Keratinocyte (primary cell): ENCODE results near the gene SPTBN5. TPM values are rescaled to one million over a fixed set of nuclear protein-coding genes. Genes with fewer than 3 reads are reported as not detected.

Experiments used
- DNase-seq: peaks from one replicate; pipeline ENCODE4 v3.0.0-alpha.2; 2011; ENCODE audit warnings: low read depth, missing footprints, low spot score
- FAIRE-seq: peaks from 2 replicates; lab custom pipeline; 2011; peaks lifted over from hg19 to GRCh38; lab: Jason Lieb, UNC
- H2AFZ ChIP-seq: 2 replicates; pipeline ENCODE4 v1.6.0; 2012; ENCODE audit warnings: low read length, control low read depth, inconsistent platforms; ENCODE audit not compliant: control insufficient read depth
- H3K27ac ChIP-seq: 2 replicates; pipeline ENCODE4 v1.5.1; 2011; ENCODE audit warnings: low read length; ENCODE audit not compliant: control insufficient read depth, insufficient read depth
- H3K27me3 ChIP-seq: 3 replicates; pipeline ENCODE4 v1.6.0; 2011; ENCODE audit warnings: low read length; ENCODE audit not compliant: control insufficient read depth, insufficient read depth; ENCODE audit errors: extremely low read depth
- H3K36me3 ChIP-seq, 2 experiments: 2 replicates in 1 of 2; 3 replicates in 1 of 2; pipeline ENCODE4 v1.5.1; 2011; ENCODE audit warnings: low read length in 2 of 2, mild to moderate bottlenecking in 1 of 2; ENCODE audit not compliant: control insufficient read depth in 2 of 2, insufficient read depth in 2 of 2; ENCODE audit errors: extremely low read depth in 1 of 2
- H3K4me1 ChIP-seq: 3 replicates; pipeline ENCODE4 v1.5.1; 2011; ENCODE audit warnings: low read length; ENCODE audit not compliant: control insufficient read depth, insufficient read depth; ENCODE audit errors: extremely low read depth
- H3K4me2 ChIP-seq: 3 replicates; pipeline ENCODE4 v1.6.0; 2011; ENCODE audit warnings: low read depth, low read length; ENCODE audit not compliant: control insufficient read depth, insufficient read depth; ENCODE audit errors: extremely low read depth
- H3K4me3 ChIP-seq, 3 experiments: fragments of 200-600 bp in 1 of 3; sonication (generic) in 1 of 3; 2 replicates in 2 of 3; 3 replicates in 1 of 3; pipeline ENCODE4 v1.5.1; 2011 to 2016; ENCODE audit warnings: low read length in 3 of 3, mild to moderate bottlenecking in 3 of 3, control low read depth in 2 of 3, inconsistent platforms in 1 of 3, low read depth in 1 of 3, mixed read lengths in 1 of 3, mixed run types in 1 of 3, moderate library complexity in 1 of 3; ENCODE audit not compliant: control insufficient read depth in 2 of 3, insufficient read depth in 2 of 3; ENCODE audit errors: extremely low read depth in 1 of 3
- H3K79me2 ChIP-seq: 2 replicates; pipeline ENCODE4 v1.6.0; 2012; ENCODE audit warnings: low read length; ENCODE audit not compliant: control insufficient read depth, insufficient read depth
- H3K9ac ChIP-seq: 3 replicates; pipeline ENCODE4 v1.6.0; 2011; ENCODE audit warnings: low read length; ENCODE audit not compliant: control insufficient read depth, insufficient read depth; ENCODE audit errors: extremely low read depth
- H3K9me1 ChIP-seq: 3 replicates; pipeline ENCODE4 v1.6.0; 2011; ENCODE audit warnings: low read length; ENCODE audit not compliant: control insufficient read depth, insufficient read depth; ENCODE audit errors: extremely low read depth
- H3K9me3 ChIP-seq: 2 replicates; pipeline ENCODE4 v1.5.1; 2012; ENCODE audit warnings: low read depth, low read length; ENCODE audit not compliant: control insufficient read depth
- H4K20me1 ChIP-seq: 3 replicates; pipeline ENCODE4 v1.6.0; 2011; ENCODE audit warnings: low read length; ENCODE audit not compliant: control insufficient read depth, insufficient read depth; ENCODE audit errors: extremely low read depth
- CTCF ChIP-seq, 3 experiments: IDR thresholded peaks in 1 of 3; conservative IDR thresholded peaks in 1 of 3; optimal IDR thresholded peaks in 1 of 3; 2 replicates in 2 of 3; 3 replicates in 1 of 3; pipeline versions ENCODE3 to v1.5.1; 2011; ENCODE audit warnings: low read length in 3 of 3, mild to moderate bottlenecking in 3 of 3, moderate library complexity in 2 of 3, control low read depth in 1 of 3, inconsistent platforms in 1 of 3; ENCODE audit not compliant: insufficient read depth in 2 of 3; ENCODE audit errors: extremely low read depth in 1 of 3
- EZH2 ChIP-seq: IDR thresholded peaks from one replicate; pipeline ENCODE4 v1.6.1; 2012; ENCODE audit warnings: inconsistent platforms, mild to moderate bottlenecking, low read length, moderate library complexity
- dilution Hi-C: fragments of 300-500 bp; cut with MboI; formaldehyde crosslinking; loops from one replicate; pipeline ENCODE4 v1.7.0; 2020; ENCODE audit warnings: low sequenced_read_pairs; ENCODE audit not compliant: extremely low pct_ligation_motif_present
- polyA plus RNA-seq, 5 experiments: library from polyadenylated mRNA; depleted of rRNA in 3 of 5; stranded (reverse) in 3 of 5; stranded (forward) in 1 of 5; unstranded in 1 of 5; fragments of >200 nt; gene quantifications; 1 replicate in 1 of 5; 2 replicates in 3 of 5; 3 replicates in 1 of 5; pipeline versions ENCODE4 v1.2.1 to v1.2.3, GENCODE V29; 2011 to 2012; ENCODE audit warnings: missing spikeins in 2 of 5, low read depth in 1 of 5, low replicate concordance in 1 of 5

Gene SPTBN5
- polyA plus RNA-seq, 1 donor (not counting 4 experiments of a cell fraction or from before 2014, with no cell fraction given): 0.66 TPM

- H3K79me2 ChIP-seq: no peaks in the 10 kb centered on the region
- DNase-seq (no peak), FAIRE-seq (no peak)
- H3K4me2 ChIP-seq: no peak overlapping the region
- peaks cover 21% of the 10 kb centered on the region for H3K27me3 ChIP-seq
- H3K27ac ChIP-seq: no peak overlapping the region
- H3K4me3 ChIP-seq: no peak overlapping the region
- H3K4me1 ChIP-seq: peaks cover 7% of the 10 kb centered on the region
- no peak overlapping the region for H2AFZ ChIP-seq
- no peak overlapping the region for H3K9ac ChIP-seq
- dilution Hi-C loops: no loop called here
- H3K9me3 ChIP-seq: no peaks in the 10 kb centered on the region
- TF ChIP-seq EZH2: no peak
- no peak for TF ChIP-seq CTCF (optimal IDR thresholded peaks at IDR 0.05 in 1 of 3, IDR thresholded peaks at IDR 0.05 in 1 of 3, conservative IDR thresholded peaks at IDR 0.05 in 1 of 3; ENCODE audit: extremely low read depth in 1 of 3, insufficient read depth in 2 of 3, low read length in 3 of 3)
- no peaks in the 10 kb centered on the region for H3K9me1 ChIP-seq
- no peaks in the 10 kb centered on the region for H4K20me1 ChIP-seq
- H3K36me3 ChIP-seq: no peaks in the 10 kb centered on the region
Observed at GRCh38 chr15:41880156-41880877, 13.5 kb downstream of the SPTBN5 start.

DNA sequence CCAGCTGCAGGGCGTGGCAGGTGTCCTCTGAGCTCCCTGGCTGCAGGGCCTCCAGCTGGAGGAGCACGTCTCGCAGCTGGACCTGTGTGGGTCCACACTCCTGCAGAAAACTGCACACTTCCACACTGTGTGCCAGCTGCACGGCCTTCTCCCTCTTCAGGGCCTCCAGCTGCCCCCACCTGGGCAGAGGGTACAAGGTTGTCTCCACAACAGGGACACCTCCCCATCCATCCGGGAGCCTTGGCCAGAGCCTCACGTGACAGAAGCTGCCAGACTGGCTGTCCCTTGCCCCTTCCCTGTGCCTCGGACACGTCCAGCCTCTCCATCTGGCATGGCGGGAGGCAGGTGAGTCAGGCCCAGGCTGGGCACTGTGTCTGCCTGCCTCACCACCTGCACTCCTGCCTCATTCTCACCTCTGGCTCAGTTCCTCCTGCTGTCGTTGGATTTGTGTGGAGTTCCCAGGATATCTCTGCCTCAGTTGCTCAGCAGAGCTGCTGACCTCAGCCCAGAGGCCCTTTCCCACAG lies 14.5 kb downstream of the SPTBN5 start:
- H4K20me1 ChIP-seq: no peaks in the 10 kb centered on the region
- TF ChIP-seq EZH2 (no peak), CTCF (optimal IDR thresholded peaks at IDR 0.05 in 1 of 3, IDR thresholded peaks at IDR 0.05 in 1 of 3, conservative IDR thresholded peaks at IDR 0.05 in 1 of 3; ENCODE audit: extremely low read depth in 1 of 3, insufficient read depth in 2 of 3, low read length in 3 of 3) (no peak)
- no peak overlapping the region for H3K9ac ChIP-seq
- H3K27ac ChIP-seq: no peak overlapping the region
- H3K9me1 ChIP-seq: no peaks in the 10 kb centered on the region
- no peak overlapping the region for H3K4me2 ChIP-seq
- FAIRE-seq (no peak), DNase-seq (no peak)
- H3K9me3 ChIP-seq: no peaks in the 10 kb centered on the region
- peaks cover 21% of the 10 kb centered on the region for H3K27me3 ChIP-seq
- H3K36me3 ChIP-seq: no peaks in the 10 kb centered on the region
- no peak overlapping the region for H2AFZ ChIP-seq
- H3K4me1 ChIP-seq: peaks cover 7% of the 10 kb centered on the region
- H3K4me3 ChIP-seq: no peak overlapping the region
- dilution Hi-C loops: no loop called here
- no peaks in the 10 kb centered on the region for H3K79me2 ChIP-seq
